Mammary epithelial cell (primary cell): Measurements from ENCODE around the gene KCNMA1.

Source experiments
- EZH2 ChIP-seq: IDR thresholded peaks from 2 replicates; pipeline ENCODE4 v1.6.1; 2012; ENCODE audit warnings: low read length, inconsistent platforms, borderline replicate concordance
- TF ChIP-seq, protein P1 (sequence below), 2 donors: IDR thresholded peaks in 1 of 2; conservative IDR thresholded peaks in 1 of 2; 2 replicates each; pipeline ENCODE4 v1.5.1; 2011 to 2012; ENCODE audit warnings: inconsistent platforms in 2 of 2, low read length in 2 of 2, mild to moderate bottlenecking in 2 of 2, control low read depth in 1 of 2, low read depth in 1 of 2; ENCODE audit not compliant: insufficient read depth in 1 of 2; ENCODE audit errors: extremely low read depth in 1 of 2

DNA sequence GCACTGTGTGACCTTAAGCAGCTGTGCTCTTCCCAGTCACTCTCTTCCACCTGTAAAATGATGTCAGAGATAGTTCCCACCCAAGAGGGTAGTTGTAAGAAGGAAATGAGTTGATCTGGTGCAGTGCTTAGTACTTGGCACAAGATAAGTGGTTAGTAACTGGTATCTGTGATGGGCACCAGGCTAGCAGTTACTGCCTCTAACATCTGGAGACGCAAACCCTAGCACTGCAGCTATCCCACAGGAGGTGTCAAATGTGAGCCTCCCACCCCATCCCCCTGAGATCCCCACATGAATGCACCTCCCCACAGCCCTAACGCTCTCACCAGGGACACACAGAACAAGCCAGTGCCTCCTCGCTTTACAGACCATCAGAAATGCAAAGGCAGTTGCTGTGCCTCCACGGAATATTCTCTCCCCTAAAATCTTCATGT is 72.0 kb downstream of the KCNMA1 start:
- TF ChIP-seq EZH2 = no peak
- TF ChIP-seq, protein P1, sequence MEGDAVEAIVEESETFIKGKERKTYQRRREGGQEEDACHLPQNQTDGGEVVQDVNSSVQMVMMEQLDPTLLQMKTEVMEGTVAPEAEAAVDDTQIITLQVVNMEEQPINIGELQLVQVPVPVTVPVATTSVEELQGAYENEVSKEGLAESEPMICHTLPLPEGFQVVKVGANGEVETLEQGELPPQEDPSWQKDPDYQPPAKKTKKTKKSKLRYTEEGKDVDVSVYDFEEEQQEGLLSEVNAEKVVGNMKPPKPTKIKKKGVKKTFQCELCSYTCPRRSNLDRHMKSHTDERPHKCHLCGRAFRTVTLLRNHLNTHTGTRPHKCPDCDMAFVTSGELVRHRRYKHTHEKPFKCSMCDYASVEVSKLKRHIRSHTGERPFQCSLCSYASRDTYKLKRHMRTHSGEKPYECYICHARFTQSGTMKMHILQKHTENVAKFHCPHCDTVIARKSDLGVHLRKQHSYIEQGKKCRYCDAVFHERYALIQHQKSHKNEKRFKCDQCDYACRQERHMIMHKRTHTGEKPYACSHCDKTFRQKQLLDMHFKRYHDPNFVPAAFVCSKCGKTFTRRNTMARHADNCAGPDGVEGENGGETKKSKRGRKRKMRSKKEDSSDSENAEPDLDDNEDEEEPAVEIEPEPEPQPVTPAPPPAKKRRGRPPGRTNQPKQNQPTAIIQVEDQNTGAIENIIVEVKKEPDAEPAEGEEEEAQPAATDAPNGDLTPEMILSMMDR (conservative IDR thresholded peaks at IDR 0.05 in 1 of 2, IDR thresholded peaks at IDR 0.05 in 1 of 2; ENCODE audit: extremely low read depth in 1 of 2, insufficient read depth in 1 of 2, low read depth in 1 of 2, low read length in 2 of 2) = no peak
